Astrocyte (in vitro differentiated cells and primary cell): Measurements from ENCODE around the gene KIN.

Source experiments
- CTCF ChIP-seq: IDR thresholded peaks from 2 replicates; pipeline ENCODE4 v1.5.1; 2011; ENCODE audit warnings: low read depth, mild to moderate bottlenecking, inconsistent platforms, low read length, moderate library complexity; ENCODE audit not compliant: insufficient read depth
- EZH2 ChIP-seq: IDR thresholded peaks from 2 replicates; pipeline ENCODE4 v1.6.1; 2012; ENCODE audit warnings: mild to moderate bottlenecking, low read length, inconsistent platforms; ENCODE audit not compliant: insufficient read depth

- TF ChIP-seq CTCF (no peak), EZH2 (no peak)
Measured at GRCh38 chr10:7750222-7750621, 37.6 kb downstream of the KIN start.
